HT-29 (cell line): ENCODE data around the gene GEMIN5. TPM values are rescaled to one million over a fixed set of nuclear protein-coding genes. Genes with fewer than 3 reads are reported as not detected.
A peak's percentile ranks its signal among the peaks of the same experiment; 100 is the strongest.

ENCODE experiments used
- DNase-seq: peaks from one replicate; pipeline ENCODE4 v3.0.0-alpha.2; 2015; ENCODE audit warnings: low spot score
- total RNA-seq: library from RNA; depleted of rRNA; stranded (reverse); fragments of >200 nt; shearing (Covaris generic); gene quantifications from 2 replicates; pipeline ENCODE4 v1.2.3, GENCODE V29; 2014

The GEMIN5 gene
- total RNA-seq, 1 experiment from 2014 or later = 14.8 TPM

DNA sequence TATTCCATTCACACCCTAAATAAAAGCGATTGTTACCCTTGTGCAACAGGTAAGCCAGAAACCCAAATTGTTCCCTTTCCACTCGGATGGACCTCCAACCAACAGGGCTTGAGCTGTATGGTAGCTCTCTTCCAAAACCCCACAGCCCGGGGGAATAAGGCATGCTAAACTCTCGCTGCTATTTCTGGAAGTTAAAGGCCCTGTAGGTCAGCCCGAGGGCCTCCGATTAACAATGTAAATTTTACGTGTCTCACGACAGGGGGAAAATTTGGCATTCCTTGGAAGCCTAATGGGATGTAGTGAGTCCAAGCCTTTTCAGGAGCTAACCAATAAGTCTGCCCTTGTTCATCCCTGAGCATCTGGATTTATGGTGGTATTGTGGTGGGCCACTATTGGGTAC is 53.6 kb downstream of the GEMIN5 start:
- no peak for DNase-seq

DNA sequence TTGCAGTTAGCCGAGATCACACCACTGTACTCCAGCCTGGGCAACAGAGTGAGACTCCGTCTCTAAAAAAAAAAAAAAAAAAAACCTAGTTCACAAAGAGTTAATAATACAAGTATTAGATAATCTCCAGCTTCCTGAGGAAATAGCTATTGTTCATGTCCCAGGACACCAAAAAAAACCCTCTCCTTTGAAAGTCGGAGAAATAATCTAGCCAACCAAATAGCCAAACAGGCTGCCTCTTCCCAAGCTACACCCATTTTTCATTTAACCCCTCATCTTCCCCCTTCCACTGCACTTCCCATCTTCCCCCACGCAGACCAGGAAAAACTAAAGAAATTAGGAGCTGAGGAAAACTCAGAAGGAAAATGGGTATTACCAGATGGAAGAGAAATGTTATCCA is 56.0 kb downstream of the GEMIN5 start:
- no peak for DNase-seq

DNA sequence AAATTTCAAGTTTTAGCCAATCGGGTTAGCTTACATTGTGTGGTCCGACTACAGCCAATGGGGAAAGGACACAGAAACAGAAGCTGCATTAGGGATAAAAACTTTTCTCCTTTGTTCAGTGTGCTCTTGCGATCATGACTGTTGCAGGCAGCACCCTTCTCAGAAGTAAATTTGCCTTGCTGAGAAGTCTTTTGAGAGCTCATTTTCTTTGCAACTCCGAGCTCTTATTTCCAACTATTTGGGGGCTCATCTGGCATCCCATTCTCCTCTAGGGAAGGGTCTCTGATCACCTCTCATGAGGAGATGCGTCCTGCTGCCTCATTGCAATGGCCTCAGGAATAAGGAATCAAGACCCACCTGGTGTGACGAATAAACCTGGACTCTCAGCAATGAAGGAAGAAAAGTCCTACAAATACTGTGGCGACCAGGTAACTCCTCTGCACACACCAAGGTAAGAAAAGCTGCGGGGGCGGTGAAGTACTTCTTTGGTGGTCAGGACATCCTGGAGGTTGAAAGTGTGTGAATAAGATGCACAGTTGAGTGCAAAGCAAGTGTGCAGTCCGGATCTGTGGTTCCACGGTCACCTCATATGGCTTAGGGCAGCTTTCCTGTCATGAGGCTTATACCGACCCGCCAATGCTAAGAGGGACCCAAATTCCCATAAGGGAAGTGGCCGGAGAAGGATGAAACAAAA is 59.2 kb downstream of the GEMIN5 start:
- DNase-seq = no peak

DNA sequence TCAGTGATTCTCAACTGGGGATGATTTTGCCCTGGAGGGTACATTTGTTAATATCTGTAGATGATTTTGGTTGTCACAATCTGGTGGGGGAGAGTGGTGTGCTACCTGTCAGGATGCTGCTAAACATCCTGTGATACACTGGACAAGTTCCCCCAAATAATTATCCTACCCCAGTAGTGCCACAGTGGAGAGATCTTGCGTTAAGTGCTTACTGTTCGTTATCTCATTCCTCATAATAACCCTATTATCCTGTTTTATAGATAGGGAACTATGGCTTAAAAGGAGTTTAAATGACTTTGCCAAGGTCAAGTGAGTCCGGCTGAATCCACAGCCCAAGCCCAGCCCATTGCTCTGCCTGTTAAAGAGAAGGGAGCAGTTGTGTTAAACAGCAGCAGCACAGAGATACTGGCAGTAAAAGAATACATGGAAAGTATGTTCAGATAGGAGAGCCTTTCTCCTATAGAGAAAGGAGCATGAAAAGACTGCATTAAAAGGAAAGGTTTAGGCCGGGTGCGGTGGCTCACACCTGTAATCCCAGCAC is 64.2 kb downstream of the GEMIN5 start:
- no peak for DNase-seq

DNA sequence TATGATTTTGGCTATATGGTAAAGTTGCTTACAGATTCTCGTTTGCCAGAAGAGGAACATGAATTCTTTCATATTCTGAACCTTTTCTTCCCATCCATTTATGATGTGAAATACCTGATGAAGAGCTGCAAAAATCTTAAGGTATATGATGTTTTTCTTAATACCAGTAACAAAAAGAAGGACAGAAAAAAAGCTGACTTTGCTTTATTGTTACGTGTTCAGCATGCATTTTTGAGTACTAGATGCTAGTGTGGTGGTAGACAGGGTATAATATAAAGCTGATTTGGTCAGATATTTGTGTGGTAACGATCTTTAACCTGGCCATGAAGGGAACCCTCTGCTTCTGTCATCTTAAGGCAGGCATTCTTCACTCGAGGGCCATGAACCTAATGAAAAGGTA is 66.3 kb downstream of the GEMIN5 start:
- no peak for DNase-seq

DNA sequence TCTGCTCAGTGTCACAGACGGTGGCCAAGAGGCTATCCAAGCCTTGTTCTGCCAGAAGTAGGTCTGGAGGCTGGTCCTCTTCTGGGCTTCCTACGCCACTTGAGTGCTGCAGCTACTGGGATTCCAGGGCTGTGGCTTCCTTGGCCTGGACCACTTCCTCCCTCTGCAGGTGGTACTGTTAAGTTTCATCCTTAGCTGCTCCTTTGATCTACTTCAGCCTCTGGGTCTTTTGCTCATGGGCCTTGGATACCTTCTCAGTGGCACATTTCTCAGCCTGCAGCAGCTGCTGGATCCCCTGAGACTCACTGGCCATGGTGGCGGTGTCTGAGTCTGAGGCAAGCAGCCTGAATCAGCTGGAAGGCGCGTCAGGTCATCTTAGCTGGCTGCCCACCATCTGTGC is 69.3 kb downstream of the GEMIN5 start:
- peak; percentile 50 for DNase-seq

DNA sequence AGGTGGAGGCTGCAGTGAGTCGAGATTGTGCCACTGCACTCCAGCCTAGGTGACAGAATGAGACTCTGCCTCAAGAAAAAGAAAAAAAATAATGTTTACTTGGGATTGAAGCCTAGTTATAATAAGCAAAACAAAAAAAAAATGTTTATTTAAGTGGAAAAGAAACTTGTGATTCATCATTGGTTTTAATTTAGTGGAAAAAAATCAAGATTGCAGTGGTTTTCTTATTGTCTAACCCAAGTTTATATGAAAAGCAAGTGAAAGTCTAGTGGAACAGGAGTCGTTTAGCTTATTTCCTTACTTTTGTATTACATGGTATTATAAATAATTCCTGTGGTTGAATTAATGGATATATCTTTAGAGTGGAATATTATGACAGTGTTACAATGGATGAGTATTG is 71.2 kb downstream of the GEMIN5 start:
- DNase-seq = no peak

DNA sequence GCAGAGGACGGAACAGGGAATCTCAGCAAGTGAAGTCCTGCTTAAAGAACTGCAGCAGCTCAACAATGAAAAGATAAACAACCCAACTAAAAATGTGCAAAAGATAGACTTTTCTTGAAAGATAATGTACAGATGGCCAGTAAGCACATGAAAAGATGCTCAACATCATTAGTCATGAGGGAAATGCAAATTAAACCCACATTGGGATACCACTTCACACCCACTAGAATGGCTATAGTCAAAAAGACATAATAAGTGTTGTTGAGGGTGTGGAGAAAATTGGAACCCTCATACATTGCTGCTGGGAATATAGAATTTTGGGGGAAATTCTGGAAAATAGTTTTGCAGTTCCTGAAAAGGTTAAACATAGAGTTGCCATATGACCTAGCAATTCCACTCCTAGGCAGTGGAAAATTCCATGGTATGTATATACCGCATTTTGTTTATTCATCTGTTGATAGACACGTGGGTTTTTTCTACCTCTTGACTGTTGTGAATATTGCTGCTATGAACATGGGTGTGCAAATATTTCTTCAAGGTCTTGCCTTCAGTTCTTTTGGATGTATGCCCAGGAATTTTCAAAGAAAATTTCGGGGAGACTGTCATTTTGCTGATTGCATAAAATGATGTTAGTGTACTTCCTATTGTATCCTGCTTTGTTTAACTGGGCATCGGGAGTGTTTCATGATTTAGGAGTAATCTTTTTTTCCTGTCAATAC is 72.4 kb downstream of the GEMIN5 start:
- DNase-seq = no peak

DNA sequence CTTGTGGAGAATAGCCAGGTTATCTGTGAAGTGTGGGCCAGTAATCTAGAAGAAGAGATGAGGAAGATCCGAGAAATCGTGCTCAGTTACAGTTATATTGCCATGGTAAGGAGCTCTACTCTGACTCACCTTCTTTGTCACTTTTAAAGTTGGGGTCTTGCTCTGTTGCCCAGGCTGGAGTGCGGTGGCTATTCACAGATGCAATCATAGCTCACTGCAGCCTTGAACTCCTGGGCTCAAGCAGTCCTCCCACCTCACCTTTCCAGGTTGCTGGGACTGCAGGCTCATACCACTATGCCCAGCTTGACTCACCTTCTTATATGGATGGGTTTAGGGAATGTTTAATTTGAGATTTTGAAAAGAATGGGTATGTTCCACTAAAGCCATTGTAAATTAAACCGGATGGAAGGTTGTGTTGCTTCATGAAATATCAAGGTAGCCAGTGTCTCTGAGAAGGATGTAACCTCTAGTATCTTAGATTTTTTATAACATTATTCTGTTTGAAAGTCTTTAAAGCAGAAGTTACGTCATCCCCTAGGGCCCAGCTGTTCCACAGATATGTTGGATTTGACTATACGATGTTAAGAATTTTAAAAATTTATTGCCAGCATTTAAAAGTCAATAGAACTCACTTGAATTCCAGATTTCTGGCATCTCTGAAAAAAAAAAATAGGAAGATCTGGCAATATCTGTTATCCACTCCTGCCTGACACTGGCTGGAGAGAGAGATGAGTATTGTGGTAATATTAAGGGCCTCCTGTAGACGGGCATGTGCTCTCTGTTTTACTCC is 74.5 kb downstream of the GEMIN5 start:
- no peak for DNase-seq

DNA sequence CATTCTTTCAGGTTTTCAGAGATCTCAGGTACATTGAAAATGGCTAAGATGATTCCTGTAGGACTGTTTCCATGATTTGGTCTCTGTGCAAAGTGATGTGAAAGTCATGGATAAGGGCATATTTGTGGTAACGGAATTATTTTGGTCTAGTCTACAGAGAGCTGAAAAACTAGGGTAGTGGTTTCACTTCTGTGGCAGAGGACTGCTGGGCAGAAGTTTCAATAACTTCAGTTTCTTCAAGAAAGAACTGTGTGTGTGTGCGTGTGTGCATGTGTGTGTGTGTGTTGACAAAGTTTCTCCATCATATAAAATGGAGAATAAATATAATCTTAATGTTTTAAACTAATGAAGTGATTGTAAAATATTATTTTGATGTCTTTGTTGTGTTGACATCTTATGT is 75.2 kb downstream of the GEMIN5 start:
- DNase-seq = no peak

DNA sequence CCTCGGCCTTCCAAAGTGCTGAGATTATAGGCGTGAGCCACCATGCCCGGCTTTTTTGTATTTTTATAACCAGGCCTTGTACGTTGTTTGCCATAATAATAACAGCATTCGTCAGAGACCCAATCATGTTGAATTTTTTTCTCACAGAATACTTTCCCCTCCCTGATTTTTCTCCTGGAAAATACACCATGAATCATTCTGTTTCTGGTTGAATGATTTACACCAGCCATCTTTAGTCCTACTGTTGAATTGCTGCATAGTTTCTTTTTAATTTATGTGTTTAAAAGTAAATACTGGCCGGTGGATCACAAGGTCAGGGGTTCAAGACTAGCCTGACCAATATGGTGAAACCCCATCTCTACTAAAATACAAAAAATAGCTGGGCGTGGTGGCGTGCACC is 76.1 kb downstream of the GEMIN5 start:
- no peak for DNase-seq

DNA sequence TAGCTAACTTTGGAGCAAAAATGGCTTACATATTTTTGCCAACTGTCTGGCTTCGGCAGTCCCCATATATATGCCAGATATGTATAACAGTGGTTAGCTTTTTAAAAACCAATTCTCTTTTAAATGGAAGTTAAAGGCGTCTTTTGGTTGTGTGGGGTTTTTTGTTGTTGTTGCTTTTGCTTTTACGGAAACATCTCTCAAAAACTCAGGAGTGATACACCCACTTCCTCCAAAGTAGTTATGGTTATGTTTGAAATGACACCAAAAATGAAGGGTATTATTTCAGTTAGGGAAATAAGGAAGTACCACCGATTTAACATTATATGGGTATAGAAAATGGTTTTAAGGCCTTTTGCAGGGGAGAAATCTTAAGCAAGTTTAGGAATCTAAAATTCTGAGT is 77.2 kb downstream of the GEMIN5 start:
- DNase-seq = no peak

DNA sequence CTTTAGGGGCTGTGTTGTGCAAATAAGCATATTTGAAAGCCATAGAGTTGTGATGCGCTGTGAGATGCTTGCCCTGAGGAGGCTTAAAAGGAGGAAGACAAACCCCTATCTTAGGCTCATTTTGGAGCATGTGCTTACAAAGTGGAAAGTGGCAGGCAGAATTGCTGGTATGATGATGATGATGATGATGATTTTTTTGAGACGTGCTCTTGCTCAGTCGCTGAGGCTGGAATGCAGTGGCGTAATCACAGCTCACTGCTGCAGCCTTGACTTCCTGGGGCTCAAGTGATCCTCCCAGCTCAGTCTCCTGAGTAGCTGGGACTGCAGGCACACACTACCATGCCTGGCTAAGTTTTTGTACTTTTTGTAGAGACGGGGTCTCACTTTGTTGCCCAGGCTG is 77.9 kb downstream of the GEMIN5 start:
- DNase-seq = no peak

DNA sequence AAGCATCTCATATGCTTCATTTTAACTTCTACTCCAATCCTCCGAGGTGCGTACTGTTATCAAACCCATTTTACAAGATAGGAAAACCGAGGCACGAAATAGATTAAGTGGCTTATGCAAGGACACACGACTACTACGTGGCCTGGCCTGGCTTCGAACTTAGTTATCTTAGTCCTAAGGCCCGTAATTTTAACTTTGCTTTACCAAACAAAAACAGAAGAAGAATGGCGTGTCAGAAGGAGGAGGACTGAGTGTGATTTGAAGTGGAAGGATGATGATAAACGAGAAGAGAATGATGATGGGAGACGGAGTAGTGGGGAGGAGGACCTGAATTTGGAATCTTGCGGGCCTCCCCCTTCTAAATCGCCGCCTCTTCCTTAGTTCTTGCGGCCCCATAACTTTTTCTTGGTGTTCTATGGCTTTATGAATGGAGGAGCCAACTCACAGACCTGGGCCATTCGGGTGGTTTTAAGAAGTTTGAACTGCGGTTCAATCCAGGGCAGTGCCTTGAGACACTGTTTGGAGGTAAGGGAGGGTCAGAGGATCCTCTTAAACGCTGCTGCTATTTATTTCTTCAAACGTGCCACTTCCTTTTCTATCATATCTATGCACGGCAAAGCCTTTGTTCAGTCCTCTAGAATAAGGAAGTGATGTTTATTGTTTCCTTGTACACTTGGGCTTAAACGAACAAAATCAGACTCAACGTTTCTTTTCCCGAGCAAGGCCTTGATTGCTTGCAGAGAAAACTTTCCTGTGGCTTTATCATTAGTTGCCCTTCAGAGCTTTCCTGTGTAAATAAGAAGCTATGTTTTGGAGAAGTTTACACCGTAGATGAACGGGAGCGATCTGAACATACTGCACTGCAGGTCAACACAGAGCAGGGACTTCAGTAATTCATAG is 78.8 kb downstream of the GEMIN5 start:
- DNase-seq = peak; percentile 49

DNA sequence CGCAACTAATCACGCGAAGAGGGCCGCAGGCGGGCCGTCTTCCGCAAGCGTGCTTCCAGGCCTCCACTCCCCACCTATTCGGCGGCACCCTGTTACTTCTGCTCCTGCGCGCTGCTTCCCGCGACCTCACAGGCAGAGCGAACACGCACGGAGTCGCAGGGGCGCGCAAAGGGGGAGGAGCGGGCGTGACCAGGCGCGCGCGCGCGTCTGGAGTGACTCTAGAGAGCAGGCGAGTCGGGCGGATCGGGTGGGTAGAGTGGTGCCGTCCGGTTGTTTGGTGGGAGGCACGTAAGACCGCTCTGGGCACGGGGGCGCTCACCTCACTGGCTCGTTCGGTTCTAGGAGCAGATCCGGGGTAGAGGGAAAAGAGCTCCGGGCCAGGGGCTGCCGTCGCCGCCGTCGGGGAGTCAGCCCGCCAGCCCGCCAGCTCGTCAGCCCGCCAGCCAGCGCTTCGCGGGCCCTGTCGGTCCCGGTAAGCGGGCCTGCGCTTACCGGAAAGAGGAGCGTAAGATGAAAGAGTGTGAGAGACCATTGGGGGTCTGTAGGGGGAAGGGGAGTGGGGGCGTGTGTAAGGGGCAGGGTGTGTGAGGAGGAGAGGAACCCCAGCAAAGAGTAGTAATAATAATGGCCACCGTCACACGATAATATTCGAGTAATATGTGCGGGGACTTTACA is 79.6 kb downstream of the GEMIN5 start, which contains the start of gene CNOT8:
Gene CNOT8, plus strand, starts transcription at position 331 of the 675 bp plus-strand sequence. CDS start 4,652 bp downstream, outside the sequence.
- peak; percentile 98 for DNase-seq

DNA sequence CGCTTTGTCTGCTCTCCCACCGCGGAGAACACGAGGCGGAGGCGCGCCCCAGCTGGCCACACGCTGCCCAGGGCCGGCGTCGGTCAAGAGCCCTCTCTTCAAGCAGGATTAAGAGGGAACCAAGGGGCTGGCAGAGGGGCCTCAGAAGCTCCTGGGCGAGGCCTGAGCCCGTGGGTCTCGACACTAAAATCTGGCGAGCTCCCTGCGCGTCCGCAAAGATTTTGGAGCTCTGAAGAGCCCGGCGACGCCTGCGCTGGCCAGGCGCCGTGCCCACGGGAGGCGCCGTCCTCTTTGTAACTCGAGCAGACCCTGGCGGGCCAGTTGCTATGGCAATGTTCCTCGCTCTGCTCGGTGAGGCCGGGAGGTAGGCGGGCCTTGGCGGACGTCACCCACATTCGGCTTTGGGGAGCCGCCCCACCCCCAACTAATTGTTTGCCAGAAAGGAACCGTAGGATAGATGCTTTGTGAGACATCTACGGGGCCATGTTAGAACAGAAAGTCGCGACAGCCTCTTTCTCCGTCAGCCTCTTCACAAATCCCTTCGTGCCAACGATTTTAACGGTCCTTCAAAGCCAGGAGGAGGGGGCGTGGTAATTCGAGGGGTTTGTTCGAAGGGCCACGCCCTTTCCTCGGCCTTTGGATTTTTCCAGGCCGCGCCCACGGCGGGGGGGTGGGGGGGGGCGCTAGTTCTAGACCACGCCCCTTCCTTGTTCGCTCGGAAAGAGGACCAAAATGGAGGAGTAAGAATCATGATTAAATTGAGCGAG is 80.3 kb downstream of the GEMIN5 start:
- DNase-seq = peak; percentile 94

DNA sequence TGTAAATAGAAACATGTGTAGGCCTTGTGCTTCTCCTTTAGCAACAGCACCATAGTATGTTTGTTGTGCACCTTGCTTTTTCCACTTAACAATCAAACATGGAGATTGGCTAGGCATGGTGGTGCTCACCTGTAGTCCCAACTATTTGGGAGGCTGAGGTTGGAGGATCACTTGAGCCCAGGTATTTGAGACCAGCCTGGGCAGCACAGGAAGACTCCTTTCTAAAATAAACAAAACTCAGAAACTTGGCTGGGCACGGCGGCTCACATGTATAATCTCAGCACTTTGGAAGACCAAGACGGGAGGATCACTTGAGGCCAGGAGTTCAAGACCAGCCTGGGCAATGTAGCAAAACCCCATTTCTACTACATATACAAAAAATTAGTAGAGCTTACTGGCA is 86.7 kb downstream of the GEMIN5 start:
- no peak for DNase-seq

DNA sequence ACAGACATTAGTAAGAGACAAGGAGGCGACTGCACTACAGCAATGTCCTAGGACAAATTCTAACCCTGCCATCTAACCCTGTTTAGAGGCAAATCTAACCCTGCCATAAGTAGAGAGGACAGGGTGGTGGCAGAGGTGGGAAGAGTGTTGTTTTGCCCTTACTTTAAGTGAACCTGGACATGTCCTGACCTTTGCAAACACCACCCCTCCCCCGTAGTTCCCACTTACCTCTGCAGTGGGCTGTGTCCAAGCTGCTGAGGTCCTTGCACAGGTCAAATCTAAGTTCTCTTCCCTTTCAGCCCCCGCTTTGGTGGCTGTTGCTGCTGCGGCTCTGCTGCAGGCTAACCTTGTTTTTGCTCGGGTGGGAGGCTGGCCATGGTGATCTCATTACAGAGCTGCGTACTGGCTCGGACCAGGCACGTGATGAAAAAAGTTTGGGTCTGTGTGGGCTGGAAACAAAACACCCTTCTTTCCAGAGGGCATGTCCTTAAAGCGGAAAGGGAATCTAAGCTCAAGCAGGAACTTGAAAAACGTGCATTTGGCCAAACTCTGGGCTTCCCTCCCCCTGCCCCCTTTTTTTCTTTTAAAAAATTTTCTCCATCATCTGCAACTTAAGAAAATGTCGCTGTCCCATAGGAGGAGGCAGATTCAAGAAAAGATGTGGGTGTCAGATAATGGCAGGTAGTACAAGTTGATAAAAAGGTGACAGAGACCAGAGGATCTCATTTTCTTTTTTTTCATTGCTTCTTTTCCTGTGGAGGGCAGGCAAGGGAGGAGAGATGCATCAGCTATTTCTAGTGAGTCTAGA is 87.6 kb downstream of the GEMIN5 start, which contains the start of gene FAXDC2:
Gene FAXDC2, minus strand, starts transcription at position 349 of the 808 bp plus-strand sequence. CDS start 12,425 bp downstream, outside the sequence.
- no peak for DNase-seq

DNA sequence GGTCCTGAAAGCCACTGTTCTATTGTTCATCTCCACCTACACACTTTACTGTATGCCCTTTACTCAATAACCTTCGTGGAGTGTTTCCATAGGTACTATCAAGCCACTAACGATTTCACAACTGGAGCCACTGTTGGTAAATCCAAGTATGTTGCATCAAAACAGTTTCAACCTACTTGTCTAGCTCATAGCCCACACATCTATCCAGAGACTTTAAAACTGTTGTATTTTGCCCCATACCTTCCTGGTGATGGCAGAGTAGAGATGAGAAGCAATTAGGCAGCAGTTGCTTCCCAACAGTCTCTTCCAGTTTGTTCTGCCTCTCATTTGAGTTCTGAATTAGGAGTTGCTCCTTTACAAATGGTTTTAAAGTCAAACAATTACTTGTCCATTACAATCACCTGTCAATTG is 88.2 kb downstream of the GEMIN5 start:
- no peak for DNase-seq
